Measurements from ENCODE around the gene SLC9A9.

- TF ChIP-seq, protein P1, sequence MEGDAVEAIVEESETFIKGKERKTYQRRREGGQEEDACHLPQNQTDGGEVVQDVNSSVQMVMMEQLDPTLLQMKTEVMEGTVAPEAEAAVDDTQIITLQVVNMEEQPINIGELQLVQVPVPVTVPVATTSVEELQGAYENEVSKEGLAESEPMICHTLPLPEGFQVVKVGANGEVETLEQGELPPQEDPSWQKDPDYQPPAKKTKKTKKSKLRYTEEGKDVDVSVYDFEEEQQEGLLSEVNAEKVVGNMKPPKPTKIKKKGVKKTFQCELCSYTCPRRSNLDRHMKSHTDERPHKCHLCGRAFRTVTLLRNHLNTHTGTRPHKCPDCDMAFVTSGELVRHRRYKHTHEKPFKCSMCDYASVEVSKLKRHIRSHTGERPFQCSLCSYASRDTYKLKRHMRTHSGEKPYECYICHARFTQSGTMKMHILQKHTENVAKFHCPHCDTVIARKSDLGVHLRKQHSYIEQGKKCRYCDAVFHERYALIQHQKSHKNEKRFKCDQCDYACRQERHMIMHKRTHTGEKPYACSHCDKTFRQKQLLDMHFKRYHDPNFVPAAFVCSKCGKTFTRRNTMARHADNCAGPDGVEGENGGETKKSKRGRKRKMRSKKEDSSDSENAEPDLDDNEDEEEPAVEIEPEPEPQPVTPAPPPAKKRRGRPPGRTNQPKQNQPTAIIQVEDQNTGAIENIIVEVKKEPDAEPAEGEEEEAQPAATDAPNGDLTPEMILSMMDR (IDR thresholded peaks at IDR 0.05): no peak
- TF ChIP-seq EZH2phosphoT487 (IDR thresholded peaks at IDR 0.05) (no peak), EZH2 (IDR thresholded peaks at IDR 0.05) (no peak)
These were observed 365.9 kb downstream of the SLC9A9 start for GRCh38 chr3:143482106-143483088.

Measured in neural progenitor cell (in vitro differentiated cells).